NCI-H2029 (cell line): ENCODE data around the gene OTOGL.
"Not testable (repeated sequence)": the region's sequence is repeated elsewhere in the genome, so short reads cannot be mapped to it uniquely, and the experiment has no call there.

Source experiments
- DNase-seq: peaks from one replicate; lab custom pipeline; 2025; lab: John Stamatoyannopoulos, UW

Gene OTOGL

DNA sequence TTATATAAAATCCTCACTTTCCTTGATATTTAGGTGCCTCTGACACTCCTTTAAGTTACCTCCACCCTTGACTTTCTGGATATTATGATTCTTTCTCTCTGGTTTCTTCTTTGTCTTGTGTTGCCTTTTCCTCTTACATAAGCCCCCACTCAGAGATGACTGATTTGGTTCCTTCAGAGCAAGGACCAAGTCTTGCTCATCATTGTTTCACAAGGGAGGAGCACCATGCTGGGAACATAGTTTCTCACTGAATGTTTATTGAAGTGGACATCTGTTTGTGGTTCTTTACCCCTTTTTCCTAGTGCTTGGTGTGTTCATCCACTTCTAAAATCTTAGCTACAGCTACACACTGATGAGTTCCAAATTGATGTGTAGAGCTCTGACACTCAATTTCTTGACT lies 183.4 kb downstream of the OTOGL start:
- no peak for DNase-seq

DNA sequence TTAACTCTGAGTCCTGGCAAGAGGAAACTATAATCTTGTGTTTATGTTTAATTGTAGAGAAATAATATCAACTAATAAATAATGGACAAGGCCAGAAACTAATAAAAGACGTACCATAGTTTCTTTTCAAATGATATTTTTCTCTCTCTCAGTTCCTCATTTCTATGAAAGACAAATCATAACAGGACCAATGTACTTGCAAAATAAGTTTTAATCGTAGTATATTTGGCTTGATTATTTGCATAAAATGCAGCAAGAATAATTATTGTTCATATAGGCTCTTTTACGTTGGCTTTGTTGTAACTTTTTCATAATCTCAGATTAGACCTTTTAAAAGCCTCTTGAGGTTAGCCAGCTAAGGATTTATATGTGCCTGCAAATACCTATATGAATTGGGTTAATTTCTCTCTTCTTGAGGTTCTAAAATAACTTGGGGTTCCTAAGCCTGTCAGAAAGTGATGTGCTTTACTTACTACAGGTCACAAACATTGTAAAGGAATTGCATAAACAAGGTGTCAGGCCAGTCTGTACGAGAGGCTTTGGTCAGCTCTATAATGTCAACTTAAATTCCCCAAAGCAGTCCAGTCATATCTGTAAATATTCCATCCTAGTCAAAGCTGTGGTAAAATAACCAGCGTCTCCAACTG lies 191.9 kb downstream of the OTOGL start:
- DNase-seq: no peak

DNA sequence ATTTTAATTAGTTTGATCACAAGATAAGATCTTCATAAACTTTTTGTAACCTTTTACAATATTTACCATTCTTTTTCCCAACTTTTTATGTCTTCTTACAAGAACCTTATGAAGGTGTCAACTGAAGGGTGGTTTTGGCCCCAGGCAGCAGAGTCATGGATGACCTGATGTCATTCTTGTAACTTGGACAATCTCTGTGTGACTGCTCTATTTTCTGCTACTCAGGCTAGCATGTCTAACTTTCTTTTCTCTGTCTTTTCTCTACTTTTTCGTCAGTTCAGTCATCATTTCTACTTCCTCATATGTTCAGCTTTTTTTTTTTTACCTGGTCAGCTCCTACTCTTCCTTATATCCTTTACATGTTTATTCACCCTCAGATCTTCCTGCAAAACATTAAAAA lies 194.0 kb downstream of the OTOGL start:
- DNase-seq: no peak

DNA sequence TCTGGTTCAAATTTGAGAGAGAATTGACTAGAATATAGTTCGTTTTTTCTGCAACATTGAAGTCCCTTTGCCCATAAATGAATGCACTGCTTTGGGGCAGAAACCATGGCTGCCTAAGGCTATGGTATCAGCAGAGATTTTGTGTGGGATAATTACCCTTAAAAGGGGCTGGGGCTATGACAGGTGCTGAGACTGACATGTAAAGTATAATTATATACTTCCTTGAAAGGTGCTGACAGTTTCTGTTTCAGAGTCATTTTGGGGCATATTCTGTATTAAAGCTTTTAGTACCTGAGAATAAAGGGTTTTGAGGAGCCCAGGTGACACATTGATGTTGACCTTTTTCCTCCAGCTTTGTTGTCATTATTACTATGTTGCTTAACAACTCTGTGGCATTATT lies 194.4 kb downstream of the OTOGL start:
- no peak for DNase-seq

DNA sequence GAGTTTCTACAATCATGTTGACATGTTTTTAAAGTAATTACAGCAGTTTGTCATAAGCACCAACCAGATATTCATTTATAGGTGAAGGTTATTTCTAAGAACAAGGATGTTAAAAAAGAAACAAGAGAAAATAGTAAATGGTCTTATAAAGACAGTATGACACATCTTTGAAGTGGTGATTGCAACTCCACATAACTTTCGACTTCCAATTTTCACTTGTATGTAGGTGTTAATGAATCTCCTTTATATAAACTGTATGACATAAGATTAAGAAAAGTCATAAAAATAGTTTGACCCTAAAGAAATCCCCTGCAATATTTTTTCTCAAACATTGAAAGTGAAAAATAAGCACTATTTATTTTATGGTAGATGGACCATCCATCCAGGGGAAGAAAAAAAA lies 199.9 kb downstream of the OTOGL start:
- no peak for DNase-seq

DNA sequence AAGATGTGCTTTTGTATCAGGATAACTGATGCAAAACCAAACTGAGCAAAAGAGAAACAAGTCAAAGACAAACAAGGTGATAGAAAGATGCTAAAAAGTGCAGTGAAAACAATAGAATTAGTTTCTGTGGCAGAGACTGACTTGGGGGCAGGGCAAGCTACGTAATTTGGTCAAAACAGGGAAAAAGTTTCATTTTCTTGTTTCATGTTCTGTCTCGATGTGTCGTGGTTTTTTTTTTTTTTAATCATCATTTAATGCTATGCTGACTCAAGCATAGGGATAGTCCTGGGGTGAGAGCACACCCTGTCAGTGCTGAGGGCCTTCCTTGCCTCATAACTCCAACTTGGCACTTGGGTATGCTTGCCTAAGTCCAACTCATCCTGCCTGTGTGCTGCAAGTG lies 200.6 kb downstream of the OTOGL start:
- DNase-seq: no peak

DNA sequence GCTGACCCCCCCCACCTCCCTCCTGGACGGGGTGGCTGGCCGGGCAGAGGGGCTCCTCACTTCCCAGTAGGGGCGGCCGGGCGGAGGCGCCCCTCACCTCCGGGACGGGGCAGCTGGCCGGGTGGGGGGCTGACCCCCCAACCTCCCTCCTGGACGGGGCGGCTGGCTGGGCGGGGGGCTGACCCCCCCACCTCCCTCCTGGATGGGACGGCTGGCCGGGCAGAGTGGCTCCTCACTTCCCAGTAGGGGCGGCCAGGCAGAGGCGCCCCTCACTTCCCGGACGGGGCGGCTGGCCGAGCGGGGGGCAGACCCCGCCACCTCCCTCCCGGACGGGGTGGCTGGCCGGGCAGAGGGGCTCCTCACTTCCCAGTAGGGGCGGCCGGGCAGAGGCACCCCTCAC lies 208.1 kb downstream of the OTOGL start:
- DNase-seq: not testable (repeated sequence)

DNA sequence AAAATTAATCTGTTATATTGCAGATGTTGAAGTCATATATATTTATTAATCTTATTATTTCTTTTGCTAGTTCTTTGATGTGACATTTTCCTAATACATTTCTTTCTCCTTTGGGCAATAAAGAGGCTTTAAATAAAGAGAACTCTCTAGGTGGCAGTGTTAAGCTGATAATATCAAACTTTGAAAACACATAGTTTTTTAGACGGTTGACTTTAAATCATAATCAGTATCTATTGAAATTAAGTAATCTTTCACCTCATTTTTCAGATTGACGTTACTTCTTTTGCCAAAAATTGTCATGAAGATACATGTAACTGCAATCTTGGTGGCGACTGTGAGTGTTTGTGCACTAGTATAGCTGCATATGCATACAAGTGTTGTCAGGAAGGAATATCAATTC lies 213.9 kb downstream of the OTOGL start:
- DNase-seq: no peak

DNA sequence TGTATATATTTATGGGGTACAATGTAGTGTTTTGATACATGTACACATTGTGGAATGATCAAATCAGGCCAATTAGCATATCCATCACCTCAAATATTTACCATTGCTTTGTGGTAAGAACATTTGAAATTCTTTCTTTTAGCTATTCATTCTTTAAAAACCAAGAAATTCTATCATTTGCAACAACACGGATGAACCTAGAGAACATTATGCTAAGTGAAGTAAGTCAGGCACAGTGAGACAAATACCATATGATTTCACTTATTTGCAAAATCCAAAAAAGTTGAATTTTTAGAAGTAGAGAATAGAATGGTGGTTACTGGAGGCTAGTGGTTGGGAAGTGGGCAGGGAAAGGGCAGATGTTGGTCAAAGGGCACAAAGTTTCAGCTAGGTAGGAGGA lies 215.4 kb downstream of the OTOGL start:
- DNase-seq: no peak

DNA sequence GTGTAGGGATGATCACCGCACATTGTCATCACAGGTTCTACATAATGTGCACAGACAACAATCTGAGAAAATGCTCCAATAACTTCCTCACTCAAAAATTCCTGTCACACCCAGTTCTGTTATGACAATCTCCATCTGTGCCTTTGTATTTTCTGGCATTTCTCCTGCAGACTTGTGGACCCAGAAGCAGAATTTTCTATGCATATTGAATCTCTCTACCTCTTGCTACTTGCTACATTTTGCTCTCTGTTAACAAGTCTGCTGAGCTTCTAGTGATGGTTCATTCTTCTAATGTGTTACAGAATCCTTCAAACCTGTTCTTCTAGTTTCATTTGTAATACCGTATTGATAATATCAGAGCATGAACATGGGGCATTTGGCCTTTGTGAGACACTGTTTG lies 216.9 kb downstream of the OTOGL start:
- no peak for DNase-seq

DNA sequence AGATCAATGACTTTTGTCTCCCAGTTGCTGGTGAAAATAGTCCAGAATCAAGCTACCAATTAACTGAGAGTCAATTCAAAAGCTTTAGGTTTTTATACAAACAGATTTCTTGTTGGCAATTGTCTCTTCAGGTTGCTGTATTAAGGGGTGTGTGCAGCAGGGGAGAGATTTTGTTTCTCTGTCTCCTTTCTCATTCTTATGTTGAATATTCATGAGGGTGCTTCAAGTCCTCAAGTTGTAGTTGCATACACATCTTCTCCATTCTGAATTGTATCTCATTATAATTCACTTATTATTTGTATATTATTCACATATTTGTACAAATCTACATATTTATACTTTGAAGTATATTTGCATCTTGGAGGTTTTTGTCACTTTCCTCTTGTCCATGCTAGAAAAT lies 218.0 kb downstream of the OTOGL start:
- DNase-seq: no peak

DNA sequence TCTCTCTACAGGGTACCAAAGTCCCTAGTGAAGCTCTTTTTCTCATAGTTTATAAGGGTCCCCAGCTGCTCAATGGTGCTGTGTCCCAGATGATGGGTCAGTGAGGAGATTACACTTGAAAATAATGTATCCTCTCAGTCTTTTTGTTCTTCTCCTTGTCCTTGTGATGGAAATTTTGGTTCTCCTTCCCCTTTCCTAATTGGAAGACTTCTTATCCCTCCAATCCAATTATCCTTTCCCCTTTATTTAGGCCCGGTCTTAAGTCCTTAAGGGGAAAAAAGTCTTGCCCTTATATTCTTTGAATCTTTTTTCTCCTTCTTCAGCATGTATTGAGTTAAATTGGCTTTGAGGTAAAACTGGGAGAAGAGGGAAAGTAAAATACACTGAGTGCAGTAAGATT lies 218.6 kb downstream of the OTOGL start:
- no peak for DNase-seq

DNA sequence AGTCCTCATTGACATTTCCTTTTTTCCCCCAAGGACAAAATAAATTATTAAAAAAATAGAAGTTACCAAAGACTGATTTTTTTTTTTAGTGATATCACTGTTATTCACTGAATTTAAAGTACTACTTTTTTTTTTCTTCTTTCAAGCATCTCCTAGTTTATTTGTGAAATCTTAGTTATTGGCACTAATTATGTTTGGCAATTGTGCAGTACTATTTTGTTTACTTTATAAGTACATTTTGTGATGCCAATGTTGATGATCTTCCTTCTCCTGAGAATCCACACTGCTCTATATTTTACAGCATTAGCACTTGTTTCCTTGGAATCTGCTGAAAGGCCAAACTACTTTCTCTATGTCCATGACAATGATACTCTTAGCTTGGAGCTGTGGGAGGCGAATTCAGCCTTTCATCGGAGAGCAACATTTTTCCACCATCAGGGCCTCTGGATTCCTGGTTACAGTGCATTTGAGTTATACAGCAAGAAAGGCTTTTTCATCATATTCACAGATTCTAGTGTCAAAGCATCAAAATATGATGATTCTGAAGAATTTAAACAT lies 220.9 kb downstream of the OTOGL start:
- DNase-seq: no peak

DNA sequence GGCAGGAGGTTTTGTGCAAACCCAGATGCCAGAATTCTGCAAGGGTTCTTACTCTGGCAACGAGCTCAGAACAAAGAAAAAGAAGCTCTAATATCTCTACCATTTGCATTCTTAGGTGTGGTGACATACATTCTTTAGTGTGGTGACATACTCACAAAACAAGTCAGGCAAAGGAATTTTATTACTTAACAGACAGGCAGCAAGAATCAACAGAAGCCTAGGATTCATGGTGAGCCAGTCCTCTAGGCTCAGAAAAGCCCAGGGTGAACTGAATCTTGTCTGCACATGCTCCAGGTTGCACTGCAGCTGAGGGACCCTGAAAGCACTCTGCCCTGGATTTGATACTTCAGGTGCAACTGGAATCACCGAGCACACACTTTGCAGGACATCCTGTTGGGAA lies 222.3 kb downstream of the OTOGL start:
- no peak for DNase-seq

DNA sequence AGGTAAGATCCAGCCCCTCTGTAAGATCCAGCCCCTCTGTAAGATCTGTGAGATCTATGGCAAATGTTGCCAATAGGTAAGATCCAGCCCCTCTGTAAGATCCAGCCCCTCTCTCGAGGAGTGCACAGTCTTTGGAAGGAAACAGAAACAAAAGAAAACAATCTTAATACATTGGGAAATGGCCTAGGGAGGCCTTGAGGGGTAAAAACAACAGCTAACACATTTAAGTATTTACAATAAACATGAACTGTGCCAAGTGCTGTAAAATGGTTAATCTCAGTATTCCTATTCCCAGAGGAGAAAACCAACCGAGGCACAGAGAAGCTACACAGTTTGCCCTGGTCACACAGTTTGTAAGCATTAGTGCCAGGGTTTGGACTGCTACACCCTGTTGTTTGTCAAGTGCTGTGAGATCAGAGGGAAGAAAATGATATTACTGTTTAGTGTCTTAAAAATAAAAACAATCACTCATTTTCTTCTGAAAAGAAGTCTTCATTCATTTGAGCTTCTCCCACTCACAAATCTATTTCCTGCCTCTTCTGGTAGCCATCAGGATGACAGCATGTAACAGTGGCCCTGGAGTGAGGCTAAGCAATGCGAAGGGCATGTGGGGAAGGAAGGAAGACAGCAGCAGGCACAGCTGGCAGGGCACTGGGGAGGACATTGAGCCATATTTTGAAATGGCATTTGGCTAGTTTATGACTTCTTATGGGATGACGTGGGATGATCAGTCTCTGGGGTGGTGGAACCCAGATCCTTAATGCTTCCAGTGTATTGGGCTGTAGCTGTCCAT lies 226.0 kb downstream of the OTOGL start:
- no peak for DNase-seq

DNA sequence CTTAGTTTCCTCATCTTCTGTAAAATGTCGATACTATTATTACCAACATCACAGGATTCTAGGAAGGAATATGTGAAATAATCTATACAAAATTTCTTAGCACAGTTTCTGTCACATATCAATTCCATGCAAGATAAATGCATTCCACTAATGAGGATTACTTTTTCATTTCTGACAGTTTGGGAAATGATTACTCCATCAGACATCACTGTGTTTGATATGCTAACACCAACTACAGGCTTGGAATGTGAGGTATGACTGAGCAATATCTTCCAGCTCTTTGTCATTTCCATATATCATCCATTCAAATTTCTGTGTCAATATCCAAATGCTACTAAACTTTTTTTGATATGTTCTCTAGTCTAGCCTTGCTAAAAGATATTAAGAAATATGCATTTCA lies 233.5 kb downstream of the OTOGL start:
- no peak for DNase-seq

DNA sequence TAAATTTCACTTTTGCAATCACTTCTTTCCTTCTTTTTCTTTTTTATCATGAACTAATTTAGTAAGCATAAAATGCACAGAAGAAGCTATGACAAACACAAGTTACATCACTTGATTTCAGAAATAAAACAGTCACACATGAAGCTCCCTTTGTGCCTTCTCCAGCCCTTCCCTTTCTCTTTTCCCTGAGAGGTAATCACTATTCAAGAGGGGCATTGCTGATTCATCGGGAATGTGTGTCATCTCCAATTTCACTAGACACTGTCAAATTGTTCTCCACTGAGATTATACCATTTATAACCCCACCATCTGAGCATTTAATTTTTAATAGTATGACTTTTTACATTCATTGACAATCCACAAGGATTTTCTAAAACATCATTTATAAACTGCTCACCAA lies 253.1 kb downstream of the OTOGL start:
- no peak for DNase-seq

DNA sequence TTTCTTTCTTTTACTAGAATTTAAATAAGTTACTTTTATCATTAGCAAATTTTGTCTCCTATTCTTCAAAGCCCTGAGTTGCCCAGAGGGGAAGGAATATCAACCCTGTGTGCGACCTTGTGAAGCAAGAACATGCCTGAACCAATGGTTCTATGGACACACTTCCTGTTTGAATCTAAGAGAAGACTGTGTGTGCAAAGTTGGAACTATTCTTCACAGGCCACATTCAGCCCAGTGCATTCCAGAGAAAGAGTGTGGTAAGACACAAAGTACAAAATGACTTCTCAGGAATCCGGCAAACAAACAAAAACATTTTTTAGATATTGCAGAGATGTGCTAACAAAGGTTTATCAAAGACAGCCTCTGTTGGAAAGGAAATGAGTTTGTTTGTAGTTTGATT lies 253.9 kb downstream of the OTOGL start:
- no peak for DNase-seq

DNA sequence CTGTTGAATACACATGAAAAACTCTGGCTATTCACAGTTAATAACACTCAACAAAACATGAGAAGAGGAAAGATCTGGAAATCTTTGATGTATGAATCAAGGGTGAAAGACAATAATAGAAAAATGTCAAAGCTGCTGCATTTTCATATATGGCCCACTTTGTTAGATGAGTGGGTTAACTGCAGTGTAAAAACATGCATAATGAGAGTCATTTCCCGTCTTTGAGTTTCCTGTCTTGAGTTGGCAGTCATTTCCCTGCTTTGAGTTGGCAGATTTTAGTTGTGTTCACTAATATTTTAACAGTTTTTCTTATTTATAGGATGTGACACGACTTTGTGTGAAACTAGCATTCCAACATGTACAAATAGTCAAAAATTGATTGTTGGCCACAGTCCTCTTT lies 256.8 kb downstream of the OTOGL start:
- DNase-seq: no peak

DNA sequence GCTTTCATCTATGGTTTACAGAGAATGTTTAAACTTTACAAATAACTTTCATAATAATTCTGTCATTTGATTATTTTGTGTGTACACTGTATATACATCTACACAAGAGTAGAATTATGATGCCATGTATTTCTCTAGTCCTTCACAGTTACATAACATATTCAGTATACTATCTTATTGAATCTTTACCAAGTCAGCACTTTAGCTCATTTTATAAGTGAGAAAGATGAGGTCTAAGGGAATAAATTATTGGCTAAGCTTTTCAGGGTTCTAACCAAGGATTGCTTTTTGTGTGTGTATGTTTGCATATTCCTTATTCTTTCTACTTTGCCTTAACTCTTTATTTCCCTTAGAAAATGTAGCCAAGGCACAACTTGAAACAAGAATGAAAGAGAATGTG lies 260.4 kb downstream of the OTOGL start:
- DNase-seq: no peak

DNA sequence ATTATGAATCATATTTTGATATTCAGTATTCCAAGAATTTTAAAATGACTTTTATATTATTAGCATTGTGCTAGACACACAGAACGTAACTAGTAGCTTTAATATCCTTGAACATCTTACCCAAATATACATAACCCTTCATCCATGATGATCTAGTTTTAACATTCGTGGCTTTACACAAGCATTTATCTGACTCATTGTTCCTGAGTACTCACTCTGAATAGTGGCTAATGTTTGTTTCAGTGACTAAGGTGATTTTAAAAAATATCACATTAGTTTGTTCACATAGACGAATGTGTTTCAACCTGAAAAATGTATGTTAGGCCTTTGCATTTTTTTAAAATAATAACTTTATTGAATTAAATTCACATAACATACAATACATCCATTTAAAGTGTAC lies 264.7 kb downstream of the OTOGL start:
- DNase-seq: no peak

DNA sequence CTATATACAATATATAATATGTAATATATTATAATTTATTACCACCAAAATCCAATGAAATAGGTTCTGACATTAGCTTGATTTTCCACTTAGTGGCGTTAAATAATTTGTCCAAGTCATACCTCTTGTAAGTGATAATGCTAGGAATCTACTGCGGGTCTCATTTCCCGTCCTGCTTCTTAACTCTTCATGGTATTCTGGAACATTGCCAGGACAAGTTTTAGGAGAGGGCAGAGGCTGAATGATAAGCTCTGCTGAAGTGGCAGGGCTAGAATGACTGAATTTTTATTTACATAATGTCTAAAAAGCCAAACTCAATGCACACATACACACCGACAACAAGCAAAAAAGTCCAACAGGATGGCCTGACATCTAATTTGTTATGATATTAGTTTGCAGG lies 274.3 kb downstream of the OTOGL start:
- no peak for DNase-seq

DNA sequence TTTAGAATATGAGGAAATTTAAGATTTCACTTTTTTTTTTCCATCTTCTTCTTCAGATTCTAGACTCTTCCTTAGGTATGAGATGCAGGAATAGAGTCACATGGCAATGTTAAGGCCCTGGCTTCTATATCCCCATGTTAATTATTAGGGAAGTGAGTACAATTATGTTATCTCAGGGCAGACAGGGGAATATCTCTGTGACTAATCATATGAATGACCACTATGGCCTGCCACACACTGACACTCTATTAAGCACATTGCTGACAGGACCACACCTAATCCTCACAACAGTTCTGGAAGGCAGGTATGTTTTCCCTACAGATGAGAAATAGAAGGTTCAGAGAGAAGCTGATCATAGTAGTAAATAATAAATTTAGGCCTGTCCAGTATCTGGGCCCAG lies 275.3 kb downstream of the OTOGL start:
- DNase-seq: no peak
